GM12872 (cell line): Measurements from ENCODE around the gene GDI1.

Experiments
- CTCF ChIP-seq: IDR thresholded peaks from 3 replicates; pipeline ENCODE4 v1.5.1; 2011; ENCODE audit warnings: low read depth, mild to moderate bottlenecking, low read length, moderate library complexity; ENCODE audit not compliant: insufficient read depth

The GDI1 gene

DNA sequence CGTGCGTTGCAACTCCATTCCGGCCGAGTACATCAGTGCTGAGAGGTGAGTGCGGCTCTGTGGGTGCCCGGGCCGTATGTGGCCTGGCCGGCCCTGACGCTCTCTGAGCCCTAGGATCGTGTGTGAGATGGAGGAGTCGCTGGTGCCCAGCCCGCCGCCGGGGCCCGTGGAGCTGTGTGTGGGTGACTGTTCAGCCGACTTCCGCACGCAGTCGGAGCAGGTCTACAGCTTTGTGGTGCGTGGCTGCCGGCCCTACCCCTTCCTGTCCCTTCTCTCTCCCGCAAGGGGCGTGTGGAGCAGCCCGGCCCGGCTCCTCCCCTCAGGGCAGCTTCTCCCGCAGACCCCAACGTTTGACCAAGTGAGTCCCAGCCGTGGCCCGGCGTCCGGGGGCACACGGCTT, 29.1 kb downstream of the GDI1 start:
- TF ChIP-seq CTCF: no peak

GRCh38 chrX:154466907-154467306, 30.0 kb downstream of the GDI1 start:
- no peak for TF ChIP-seq CTCF

DNA sequence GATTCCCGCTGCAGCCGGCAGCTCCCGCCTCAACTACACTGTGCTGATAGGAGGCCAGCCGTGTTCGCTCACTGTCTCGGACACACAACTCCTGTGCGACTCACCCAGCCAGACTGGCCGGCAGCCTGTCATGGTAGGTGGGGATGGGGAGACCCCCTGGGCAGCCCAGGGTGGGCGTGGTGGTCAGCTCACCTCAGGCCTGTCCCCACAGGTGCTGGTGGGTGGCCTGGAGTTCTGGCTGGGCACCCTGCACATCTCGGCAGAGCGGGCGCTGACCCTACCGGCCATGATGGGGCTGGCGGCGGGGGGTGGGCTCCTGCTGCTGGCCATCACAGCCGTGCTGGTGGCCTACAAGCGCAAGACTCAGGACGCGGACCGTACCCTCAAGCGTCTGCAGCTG, 30.6 kb downstream of the GDI1 start:
- no peak for TF ChIP-seq CTCF

DNA sequence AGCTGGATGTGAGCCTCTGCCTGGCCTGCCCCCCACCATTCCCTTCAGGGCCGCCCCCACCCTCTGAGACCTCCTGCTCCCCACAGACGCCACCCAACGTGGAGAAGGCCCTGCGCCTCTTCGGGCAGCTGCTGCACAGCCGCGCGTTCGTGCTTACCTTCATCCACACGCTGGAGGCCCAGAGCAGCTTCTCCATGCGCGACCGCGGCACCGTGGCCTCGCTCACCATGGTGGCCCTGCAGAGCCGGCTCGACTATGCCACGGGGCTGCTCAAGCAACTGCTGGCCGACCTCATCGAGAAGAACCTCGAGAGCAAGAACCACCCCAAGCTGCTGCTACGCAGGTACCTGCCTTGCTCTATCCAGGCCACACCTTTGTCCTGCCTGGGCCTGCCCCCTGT, 31.3 kb downstream of the GDI1 start:
- no peak for TF ChIP-seq CTCF

GRCh38 chrX:154469114-154469513, 32.2 kb downstream of the GDI1 start:
- TF ChIP-seq CTCF: no peak

GRCh38 chrX:154469880-154470279, 32.9 kb downstream of the GDI1 start:
- TF ChIP-seq CTCF: no peak

DNA sequence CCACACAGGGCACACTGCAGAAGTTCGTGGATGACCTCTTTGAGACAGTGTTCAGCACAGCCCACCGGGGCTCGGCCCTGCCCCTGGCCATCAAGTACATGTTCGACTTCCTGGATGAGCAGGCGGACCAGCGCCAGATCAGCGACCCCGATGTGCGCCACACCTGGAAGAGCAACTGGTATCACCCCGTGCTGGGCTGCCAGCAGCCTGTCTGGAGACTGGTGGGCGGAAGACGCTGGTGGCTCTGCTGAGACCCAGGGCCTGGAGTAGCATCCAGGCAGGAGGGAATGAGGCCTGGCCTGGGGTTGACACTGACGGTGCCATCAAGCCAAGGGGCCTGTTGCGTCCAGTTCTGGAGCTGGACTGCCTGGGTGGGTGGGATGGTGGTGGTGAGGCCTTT, 33.5 kb downstream of the GDI1 start:
- TF ChIP-seq CTCF: no peak

- no peak for TF ChIP-seq CTCF
These were observed 34.1 kb downstream of the GDI1 start for GRCh38 chrX:154470914-154471568.
